Measurements from ENCODE around the gene NLGN1.
"Not testable (repeated sequence)": the region's sequence is repeated elsewhere in the genome, so short reads cannot be mapped to it uniquely, and the experiment has no call there.

Gene NLGN1

DNA sequence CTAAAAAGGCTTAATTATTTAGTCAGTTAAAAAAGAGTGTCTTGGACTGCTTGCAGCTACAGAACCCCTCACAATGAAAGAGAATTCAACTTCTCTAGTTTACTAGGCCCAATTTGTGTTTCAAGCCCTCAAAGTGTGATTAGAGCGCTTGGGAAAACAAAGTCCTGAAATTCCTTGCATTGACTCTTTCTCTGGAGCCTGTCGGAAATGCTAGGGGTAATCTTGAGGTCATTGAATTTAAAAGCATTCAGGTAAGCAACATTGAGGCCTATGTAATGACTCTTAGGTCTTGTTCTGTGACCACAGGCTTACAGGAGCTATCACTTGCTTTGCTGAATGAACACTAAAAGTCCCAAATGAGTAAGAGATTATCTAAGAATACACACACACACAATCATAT lies 186.0 kb downstream of the NLGN1 start:
- Histone ChIP-seq H3K4me3 (ENCODE audit: low read depth, low read length) (no peak overlapping the region), H3K4me1 (ENCODE audit: control insufficient read depth, insufficient read depth, low read length) (peaks cover 25% of the 10 kb centered on the region), H3K9ac (ENCODE audit: low read depth, low read length) (no peak overlapping the region), H3K9me3 (ENCODE audit: control insufficient read depth, insufficient read depth, low read length) (no peaks in the 10 kb centered on the region), H3K27me3 (ENCODE audit: control insufficient read depth, insufficient read depth, low read length) (no peaks in the 10 kb centered on the region), H3K36me3 (ENCODE audit: control insufficient read depth, insufficient read depth, low read length) (no peaks in the 10 kb centered on the region)

DNA sequence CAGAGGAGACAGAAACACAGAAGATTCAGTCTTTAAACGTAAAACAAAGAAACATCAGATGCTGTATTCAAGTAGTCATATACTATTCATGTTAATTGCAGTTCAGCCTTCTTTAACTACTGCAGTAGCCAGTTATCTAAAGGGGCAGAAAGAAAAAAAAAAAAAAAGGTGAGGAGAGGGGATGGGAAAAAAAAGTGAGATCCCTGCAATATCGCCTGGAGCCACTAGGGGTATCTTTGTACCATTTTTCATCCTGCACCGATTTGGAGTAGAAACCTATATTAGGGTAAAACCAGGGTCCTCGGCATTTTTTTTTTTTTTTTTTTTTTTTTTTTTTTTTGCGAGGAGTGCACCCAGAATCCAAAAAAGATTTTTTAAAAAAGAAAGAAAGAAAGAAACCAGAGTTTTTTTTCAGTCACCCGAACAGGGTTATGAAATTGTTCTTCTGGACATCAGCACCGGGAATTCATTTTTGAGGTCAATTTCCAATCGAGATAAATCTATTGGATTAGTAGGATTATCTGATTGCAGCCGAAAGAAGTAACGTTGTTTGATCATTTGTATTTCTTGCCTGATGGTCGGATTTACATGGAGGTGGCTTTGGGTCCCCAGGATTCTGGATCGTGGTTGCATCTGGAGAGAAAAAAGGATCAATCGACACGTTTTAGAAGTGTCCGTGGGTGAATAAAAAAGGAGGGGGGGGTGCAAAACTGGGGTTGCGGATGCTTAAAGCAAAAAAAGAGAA lies 186.7 kb downstream of the NLGN1 start:
- H3K4me3 ChIP-seq (ENCODE audit: low read depth, low read length) = peak overlapping the region; percentile 76
- H3K4me1 ChIP-seq (ENCODE audit: control insufficient read depth, insufficient read depth, low read length) = peaks cover 25% of the 10 kb centered on the region
- no peaks in the 10 kb centered on the region for H3K9me3 ChIP-seq (ENCODE audit: control insufficient read depth, insufficient read depth, low read length)
- no peaks in the 10 kb centered on the region for H3K27me3 ChIP-seq (ENCODE audit: control insufficient read depth, insufficient read depth, low read length)
- no peaks in the 10 kb centered on the region for H3K36me3 ChIP-seq (ENCODE audit: control insufficient read depth, insufficient read depth, low read length)
- peak overlapping the region; percentile 71 for H3K9ac ChIP-seq (ENCODE audit: low read depth, low read length)

DNA sequence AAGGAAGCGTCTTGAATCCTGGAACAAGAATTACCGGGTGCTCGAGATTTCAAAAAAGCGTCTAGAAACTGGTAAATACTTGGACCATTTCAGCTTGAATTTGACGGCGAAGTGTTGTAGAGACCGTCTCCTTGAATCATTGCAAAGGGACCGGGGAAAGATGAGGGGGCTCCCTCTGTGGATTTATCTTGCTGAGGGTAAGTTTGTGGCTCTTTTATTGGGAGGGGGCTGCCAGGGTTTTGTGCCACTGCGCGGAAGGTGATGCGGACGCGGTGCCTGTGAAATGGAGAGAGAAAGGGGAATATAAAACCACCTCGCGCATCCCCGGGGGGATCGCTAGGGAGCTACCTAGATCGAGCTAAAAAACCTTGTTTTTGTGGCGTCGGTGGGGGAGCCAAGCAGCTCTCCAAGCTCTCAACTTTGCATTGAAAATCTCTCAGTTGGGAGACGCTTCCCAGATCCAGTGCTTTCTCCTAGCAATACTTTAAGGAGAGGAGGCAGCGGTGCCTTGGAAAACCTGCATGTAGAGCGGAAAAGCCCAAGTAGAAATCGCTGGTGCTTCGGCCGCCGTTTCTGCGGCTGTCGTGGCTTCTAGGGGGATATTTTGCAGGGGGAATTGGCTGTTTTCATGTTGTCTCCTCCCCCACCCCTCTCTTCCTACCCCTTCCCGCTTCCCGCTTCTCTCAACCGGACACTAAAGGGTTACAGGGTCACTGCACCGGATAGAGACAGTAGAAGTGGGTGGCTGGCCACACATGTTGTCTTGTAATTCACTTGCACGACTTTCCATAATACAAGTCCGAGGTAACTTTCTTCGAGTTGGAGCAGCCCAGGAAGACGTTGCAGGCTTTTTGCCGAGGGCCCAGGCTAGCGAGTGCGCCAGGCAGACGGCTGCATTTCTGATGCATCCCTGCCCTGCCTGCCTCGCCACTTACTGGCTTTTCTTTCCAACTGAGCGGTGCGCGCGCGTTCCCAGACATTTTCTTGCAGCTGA lies 187.6 kb downstream of the NLGN1 start:
- peaks cover 25% of the 10 kb centered on the region for H3K4me1 ChIP-seq (ENCODE audit: control insufficient read depth, insufficient read depth, low read length)
- H3K4me3 ChIP-seq (ENCODE audit: low read depth, low read length) = peak overlapping the region; percentile 76
- no peaks in the 10 kb centered on the region for H3K9me3 ChIP-seq (ENCODE audit: control insufficient read depth, insufficient read depth, low read length)
- no peaks in the 10 kb centered on the region for H3K27me3 ChIP-seq (ENCODE audit: control insufficient read depth, insufficient read depth, low read length)
- peak overlapping the region; percentile 71 for H3K9ac ChIP-seq (ENCODE audit: low read depth, low read length)
- H3K36me3 ChIP-seq (ENCODE audit: control insufficient read depth, insufficient read depth, low read length) = no peaks in the 10 kb centered on the region

DNA sequence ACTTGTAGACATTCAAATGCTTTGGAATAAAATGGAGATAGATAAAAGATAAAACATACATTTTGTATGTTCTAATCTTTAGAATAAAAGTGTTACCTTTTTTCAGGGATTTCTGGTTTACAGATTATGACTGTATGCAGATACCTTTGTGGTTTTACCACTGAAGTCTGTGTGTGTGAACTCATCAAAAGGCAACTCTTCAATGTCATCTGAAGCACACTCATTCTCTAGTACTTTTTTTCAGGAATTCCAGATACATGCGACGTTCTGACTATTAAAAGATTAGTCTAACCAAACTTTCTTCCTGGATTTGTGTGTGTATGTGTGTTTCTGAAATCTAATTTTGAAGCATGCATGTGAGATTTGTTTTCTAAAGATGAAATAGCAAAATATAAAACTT lies 188.6 kb downstream of the NLGN1 start:
- Histone ChIP-seq H3K36me3 (ENCODE audit: control insufficient read depth, insufficient read depth, low read length) (no peaks in the 10 kb centered on the region), H3K9ac (ENCODE audit: low read depth, low read length) (no peak overlapping the region), H3K9me3 (ENCODE audit: control insufficient read depth, insufficient read depth, low read length) (no peaks in the 10 kb centered on the region), H3K4me1 (ENCODE audit: control insufficient read depth, insufficient read depth, low read length) (peaks cover 25% of the 10 kb centered on the region), H3K27me3 (ENCODE audit: control insufficient read depth, insufficient read depth, low read length) (no peaks in the 10 kb centered on the region), H3K4me3 (ENCODE audit: low read depth, low read length) (peak overlapping the region; percentile 76)

DNA sequence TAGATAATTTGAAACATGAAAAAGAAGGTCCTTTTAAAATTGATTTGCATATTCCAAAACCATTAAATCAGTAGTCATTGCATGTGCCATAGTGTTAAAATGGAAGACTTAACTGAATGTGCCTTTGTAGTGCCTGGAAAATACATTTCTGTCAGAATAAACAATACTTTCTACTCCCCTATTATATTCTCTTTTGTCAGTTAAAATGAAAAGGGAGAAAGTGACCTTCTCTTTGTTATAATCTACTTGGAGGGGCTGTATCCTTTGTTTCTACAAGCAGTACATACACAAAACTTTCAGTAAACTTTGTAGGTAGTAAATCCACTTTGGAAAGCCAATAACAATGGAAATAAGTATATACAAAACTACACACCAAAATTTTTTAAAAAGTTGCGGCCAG lies 189.5 kb downstream of the NLGN1 start:
- Histone ChIP-seq H3K9ac (ENCODE audit: low read depth, low read length) (no peak overlapping the region), H3K36me3 (ENCODE audit: control insufficient read depth, insufficient read depth, low read length) (no peaks in the 10 kb centered on the region), H3K4me1 (ENCODE audit: control insufficient read depth, insufficient read depth, low read length) (peaks cover 25% of the 10 kb centered on the region), H3K9me3 (ENCODE audit: control insufficient read depth, insufficient read depth, low read length) (no peaks in the 10 kb centered on the region), H3K27me3 (ENCODE audit: control insufficient read depth, insufficient read depth, low read length) (no peaks in the 10 kb centered on the region), H3K4me3 (ENCODE audit: low read depth, low read length) (no peak overlapping the region)

DNA sequence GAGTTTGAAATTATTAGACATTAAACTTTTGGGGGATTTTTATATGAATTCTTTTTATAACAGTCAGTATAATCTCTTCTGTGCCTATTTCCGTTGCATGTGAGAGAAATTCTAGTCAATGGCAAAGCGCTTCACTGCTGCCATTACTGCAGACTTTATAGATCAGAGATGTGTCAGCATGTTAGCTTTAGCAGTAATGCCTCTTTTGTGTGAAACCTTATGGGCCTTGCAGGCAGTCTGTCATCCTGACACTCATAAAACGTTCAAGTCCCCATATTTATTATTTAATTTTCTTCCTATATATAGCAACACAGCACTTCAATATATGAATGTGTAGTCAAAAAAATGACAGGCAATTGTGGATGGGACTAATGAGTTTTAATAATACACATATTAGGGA lies 191.0 kb downstream of the NLGN1 start:
- Histone ChIP-seq H3K36me3 (ENCODE audit: control insufficient read depth, insufficient read depth, low read length) (no peaks in the 10 kb centered on the region), H3K4me1 (ENCODE audit: control insufficient read depth, insufficient read depth, low read length) (peaks cover 19% of the 10 kb centered on the region), H3K27me3 (ENCODE audit: control insufficient read depth, insufficient read depth, low read length) (no peaks in the 10 kb centered on the region)

DNA sequence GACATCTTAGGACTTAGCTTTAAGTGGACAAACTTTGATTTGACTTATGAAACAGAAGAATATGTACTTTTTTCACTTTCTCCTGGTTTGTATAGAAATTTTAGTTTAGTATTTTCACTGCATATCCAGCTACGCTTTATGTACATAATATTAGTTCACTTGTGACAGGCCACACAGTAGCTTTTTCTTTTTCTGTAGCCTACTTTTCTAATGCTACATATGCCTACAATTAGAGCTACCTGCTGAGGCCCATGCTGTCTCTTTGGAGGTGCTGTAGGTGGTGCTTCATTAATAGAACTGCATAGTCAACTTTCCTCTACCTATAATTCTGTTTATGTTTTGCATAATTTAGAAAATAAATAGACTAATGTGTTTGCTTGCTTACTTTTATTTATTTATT lies 191.6 kb downstream of the NLGN1 start:
- H3K36me3 ChIP-seq (ENCODE audit: control insufficient read depth, insufficient read depth, low read length) = no peaks in the 10 kb centered on the region
- no peaks in the 10 kb centered on the region for H3K9me3 ChIP-seq (ENCODE audit: control insufficient read depth, insufficient read depth, low read length)
- H3K27me3 ChIP-seq (ENCODE audit: control insufficient read depth, insufficient read depth, low read length) = no peaks in the 10 kb centered on the region
- H3K4me3 ChIP-seq (ENCODE audit: low read depth, low read length) = no peak overlapping the region
- H3K9ac ChIP-seq (ENCODE audit: low read depth, low read length) = no peak overlapping the region
- peaks cover 15% of the 10 kb centered on the region for H3K4me1 ChIP-seq (ENCODE audit: control insufficient read depth, insufficient read depth, low read length)

More for the DNA sequence above, 191.0 kb downstream of the NLGN1 start:
- H3K9ac ChIP-seq (ENCODE audit: low read depth, low read length) = no peak overlapping the region
- H3K4me3 ChIP-seq (ENCODE audit: low read depth, low read length) = no peak overlapping the region
- H3K9me3 ChIP-seq (ENCODE audit: control insufficient read depth, insufficient read depth, low read length) = no peaks in the 10 kb centered on the region

DNA sequence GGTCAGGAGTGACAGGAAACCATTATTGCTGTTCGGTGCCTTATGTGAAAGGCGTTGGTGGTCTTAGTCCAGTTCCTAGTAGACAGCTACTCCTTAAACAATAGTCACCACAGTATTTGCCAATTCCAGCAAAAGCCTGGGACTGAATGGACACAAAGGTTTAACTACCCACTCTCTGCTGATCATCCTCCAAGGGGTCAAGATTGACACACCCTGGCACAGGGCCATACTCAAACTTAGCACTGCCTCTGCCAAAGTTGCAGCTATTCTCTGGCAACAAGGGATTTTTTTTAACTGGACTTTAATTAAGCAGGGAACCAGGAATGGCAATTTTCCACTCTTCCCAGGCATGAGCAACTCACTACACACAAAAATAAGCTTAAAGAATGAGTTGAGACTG lies 193.9 kb downstream of the NLGN1 start:
- Histone ChIP-seq H3K4me1 (ENCODE audit: control insufficient read depth, insufficient read depth, low read length) (peaks cover 11% of the 10 kb centered on the region), H3K36me3 (ENCODE audit: control insufficient read depth, insufficient read depth, low read length) (no peaks in the 10 kb centered on the region), H3K9me3 (ENCODE audit: control insufficient read depth, insufficient read depth, low read length) (no peaks in the 10 kb centered on the region), H3K27me3 (ENCODE audit: control insufficient read depth, insufficient read depth, low read length) (no peaks in the 10 kb centered on the region), H3K9ac (ENCODE audit: low read depth, low read length) (no peak overlapping the region), H3K4me3 (ENCODE audit: low read depth, low read length) (no peak overlapping the region)

DNA sequence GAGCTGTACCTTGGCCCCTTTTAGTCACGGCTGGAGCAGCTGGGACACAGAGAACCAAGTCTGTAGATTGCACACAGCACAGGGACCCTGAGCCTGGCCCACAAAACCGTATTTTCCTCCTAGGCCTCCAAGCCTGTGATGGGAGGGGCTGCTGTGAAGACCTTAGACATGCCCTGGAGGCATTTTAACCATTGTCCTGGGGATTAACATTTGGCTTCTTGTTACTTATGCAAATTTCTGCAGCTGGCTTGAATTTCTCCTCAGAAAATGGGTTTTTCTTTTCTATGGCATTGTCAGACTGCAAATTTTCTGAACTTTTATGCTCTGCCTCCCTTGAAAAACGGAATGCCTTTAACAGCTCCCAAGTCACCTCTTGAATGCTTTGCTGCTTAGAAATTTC lies 197.3 kb downstream of the NLGN1 start:
- not testable (repeated sequence) for H3K36me3 ChIP-seq (ENCODE audit: control insufficient read depth, insufficient read depth, low read length); H3K4me1 ChIP-seq (ENCODE audit: control insufficient read depth, insufficient read depth, low read length); H3K9me3 ChIP-seq (ENCODE audit: control insufficient read depth, insufficient read depth, low read length); H3K27me3 ChIP-seq (ENCODE audit: control insufficient read depth, insufficient read depth, low read length); H3K4me3 ChIP-seq (ENCODE audit: low read depth, low read length); H3K9ac ChIP-seq (ENCODE audit: low read depth, low read length)

DNA sequence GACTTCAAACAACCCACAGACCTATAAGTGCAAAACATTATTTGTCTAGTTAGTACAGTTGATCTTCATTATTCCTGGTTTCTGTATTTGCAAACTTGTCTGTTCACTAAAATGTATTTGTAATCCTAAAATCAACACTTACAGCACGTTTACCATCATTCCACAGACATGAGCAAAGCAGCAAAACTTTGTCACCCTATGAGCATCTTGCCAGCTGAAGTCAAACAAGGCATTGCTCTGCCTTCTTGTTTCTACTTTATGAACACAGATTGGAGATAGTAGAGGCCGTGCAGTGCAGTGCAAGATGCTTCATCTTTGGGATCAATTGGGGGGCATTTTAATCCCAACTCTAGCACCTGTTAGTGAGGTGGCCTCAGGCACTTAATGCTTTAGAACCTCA lies 202.1 kb downstream of the NLGN1 start:
- H3K9ac ChIP-seq (ENCODE audit: low read depth, low read length) = no peak overlapping the region
- H3K27me3 ChIP-seq (ENCODE audit: control insufficient read depth, insufficient read depth, low read length) = no peaks in the 10 kb centered on the region
- no peaks in the 10 kb centered on the region for H3K9me3 ChIP-seq (ENCODE audit: control insufficient read depth, insufficient read depth, low read length)
- peaks cover 6% of the 10 kb centered on the region for H3K4me1 ChIP-seq (ENCODE audit: control insufficient read depth, insufficient read depth, low read length)
- no peaks in the 10 kb centered on the region for H3K36me3 ChIP-seq (ENCODE audit: control insufficient read depth, insufficient read depth, low read length)
- no peak overlapping the region for H3K4me3 ChIP-seq (ENCODE audit: low read depth, low read length)

DNA sequence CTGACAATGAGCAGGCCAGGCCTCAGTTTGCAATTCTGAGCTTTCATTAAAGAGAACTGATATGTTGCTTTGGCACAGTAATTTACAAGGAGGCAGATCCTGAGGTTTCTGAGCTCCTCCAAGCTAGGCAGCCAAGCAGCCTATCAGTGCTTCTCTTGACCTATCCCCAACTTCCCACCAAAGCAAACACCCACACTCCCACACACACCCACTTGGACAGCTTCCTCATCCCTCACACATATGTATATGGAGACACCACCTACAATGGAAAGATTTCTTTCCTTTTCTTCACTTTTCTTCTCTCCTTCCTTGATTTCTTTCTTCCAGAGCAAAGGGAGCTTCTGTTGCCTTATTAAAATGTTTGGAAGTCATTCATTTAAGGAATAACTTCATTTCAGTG lies 217.0 kb downstream of the NLGN1 start:
- Histone ChIP-seq H3K9ac (ENCODE audit: low read depth, low read length) (no peak overlapping the region), H3K4me3 (ENCODE audit: low read depth, low read length) (no peak overlapping the region), H3K9me3 (ENCODE audit: control insufficient read depth, insufficient read depth, low read length) (no peaks in the 10 kb centered on the region), H3K4me1 (ENCODE audit: control insufficient read depth, insufficient read depth, low read length) (no peaks in the 10 kb centered on the region), H3K27me3 (ENCODE audit: control insufficient read depth, insufficient read depth, low read length) (no peaks in the 10 kb centered on the region), H3K36me3 (ENCODE audit: control insufficient read depth, insufficient read depth, low read length) (no peaks in the 10 kb centered on the region)

DNA sequence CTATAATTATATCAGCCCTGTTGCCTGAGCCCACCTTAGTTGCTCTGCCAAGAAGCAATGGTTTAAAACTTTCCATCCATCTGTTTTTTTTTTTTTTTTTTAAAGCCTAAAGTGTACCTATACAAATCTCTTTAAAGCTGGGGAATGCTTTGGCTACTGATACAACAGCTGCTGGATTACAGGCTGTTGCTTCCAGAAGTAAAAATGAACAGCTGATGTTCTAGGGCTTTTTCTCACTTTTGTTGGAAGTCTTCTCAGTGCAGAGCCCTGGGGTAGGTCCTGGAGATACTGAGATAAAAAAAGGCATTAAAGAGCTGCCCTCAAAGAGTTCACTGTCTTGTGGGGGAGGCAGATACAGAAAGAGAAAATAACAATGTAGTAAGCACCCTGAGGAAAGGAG lies 218.1 kb downstream of the NLGN1 start:
- H3K27me3 ChIP-seq (ENCODE audit: control insufficient read depth, insufficient read depth, low read length) = no peaks in the 10 kb centered on the region
- H3K4me1 ChIP-seq (ENCODE audit: control insufficient read depth, insufficient read depth, low read length) = no peaks in the 10 kb centered on the region
- no peaks in the 10 kb centered on the region for H3K36me3 ChIP-seq (ENCODE audit: control insufficient read depth, insufficient read depth, low read length)
- H3K4me3 ChIP-seq (ENCODE audit: low read depth, low read length) = no peak overlapping the region
- no peak overlapping the region for H3K9ac ChIP-seq (ENCODE audit: low read depth, low read length)
- no peaks in the 10 kb centered on the region for H3K9me3 ChIP-seq (ENCODE audit: control insufficient read depth, insufficient read depth, low read length)

Data from iPS-15b (cell line).